ENCODE data around the gene OR2T3.
"Not testable (repeated sequence)": the region's sequence is repeated elsewhere in the genome, so short reads cannot be mapped to it uniquely, and the experiment has no call there.

- not testable (repeated sequence) for TF ChIP-seq CTCF (conservative IDR thresholded peaks at IDR 0.05 in 1 of 2, IDR thresholded peaks at IDR 0.05 in 1 of 2; ENCODE audit: low read depth in 1 of 2, low read length in 2 of 2); EZH2 (IDR thresholded peaks at IDR 0.05; ENCODE audit: low read length, missing control alignments)
These were observed 19.5 kb upstream of the OR2T3 start for GRCh38 chr1:248453619-248454018.
